Measurements from ENCODE around the gene TMTC4.
"Not testable (repeated sequence)": the region's sequence is repeated elsewhere in the genome, so short reads cannot be mapped to it uniquely, and the experiment has no call there.

Gene TMTC4

GRCh38 chr13:100619940-100620339, 54.7 kb downstream of the TMTC4 start:
- no peaks in the 10 kb centered on the region for H3K27me3 Mint-ChIP-seq (ENCODE audit: low read depth)
- H3K36me3 Mint-ChIP-seq (ENCODE audit: low read depth), result peaks cover 74% of the 10 kb centered on the region
- H3K4me1 Mint-ChIP-seq, result no peaks in the 10 kb centered on the region
- peaks cover 29% of the 10 kb centered on the region for H3K9me3 Mint-ChIP-seq
- H3K4me3 Mint-ChIP-seq, result no peak overlapping the region
- TF ChIP-seq CTCF (IDR thresholded peaks at IDR 0.05; ENCODE audit: unreplicated experiment in 3 of 3), result no peak
- no peak overlapping the region for H3K27ac Mint-ChIP-seq

- H3K4me3 Mint-ChIP-seq; H3K4me1 Mint-ChIP-seq; H3K27me3 Mint-ChIP-seq (ENCODE audit: low read depth); H3K27ac Mint-ChIP-seq: not testable (repeated sequence)
- Mint-ChIP-seq H3K9me3 (peaks cover 29% of the 10 kb centered on the region), H3K36me3 (ENCODE audit: low read depth) (peaks cover 65% of the 10 kb centered on the region)
Measured at GRCh38 chr13:100618897-100619296, 55.7 kb downstream of the TMTC4 start.

- Mint-ChIP-seq H3K36me3 (ENCODE audit: low read depth) (peaks cover 41% of the 10 kb centered on the region), H3K4me1 (no peaks in the 10 kb centered on the region), H3K9me3 (peaks cover 12% of the 10 kb centered on the region), H3K27me3 (ENCODE audit: low read depth) (peaks cover 4% of the 10 kb centered on the region), H3K27ac (no peak overlapping the region), H3K4me3 (no peak overlapping the region)
- no peak for TF ChIP-seq CTCF (IDR thresholded peaks at IDR 0.05; ENCODE audit: unreplicated experiment in 3 of 3)
Measured at GRCh38 chr13:100613031-100613430, 61.6 kb downstream of the TMTC4 start.

- no peaks in the 10 kb centered on the region for H3K4me1 Mint-ChIP-seq
- no peak for TF ChIP-seq CTCF (IDR thresholded peaks at IDR 0.05; ENCODE audit: unreplicated experiment in 3 of 3)
- peaks cover 5% of the 10 kb centered on the region for H3K27me3 Mint-ChIP-seq (ENCODE audit: low read depth)
- H3K27ac Mint-ChIP-seq, result no peak overlapping the region
- H3K36me3 Mint-ChIP-seq (ENCODE audit: low read depth), result peaks cover 40% of the 10 kb centered on the region
- H3K4me3 Mint-ChIP-seq, result no peak overlapping the region
- H3K9me3 Mint-ChIP-seq, result peaks cover 4% of the 10 kb centered on the region
Measured at GRCh38 chr13:100611678-100612492, 62.7 kb downstream of the TMTC4 start.

GRCh38 chr13:100610391-100611347, 63.9 kb downstream of the TMTC4 start:
- peaks cover 41% of the 10 kb centered on the region for H3K36me3 Mint-ChIP-seq (ENCODE audit: low read depth)
- H3K9me3 Mint-ChIP-seq, result no peaks in the 10 kb centered on the region
- H3K4me3 Mint-ChIP-seq, result no peak overlapping the region
- peaks cover 5% of the 10 kb centered on the region for H3K27me3 Mint-ChIP-seq (ENCODE audit: low read depth)
- no peak overlapping the region for H3K27ac Mint-ChIP-seq
- TF ChIP-seq CTCF (IDR thresholded peaks at IDR 0.05; ENCODE audit: unreplicated experiment in 3 of 3), result no peak
- H3K4me1 Mint-ChIP-seq, result peaks cover 1% of the 10 kb centered on the region

- peaks cover 5% of the 10 kb centered on the region for H3K27me3 Mint-ChIP-seq (ENCODE audit: low read depth)
- H3K4me1 Mint-ChIP-seq, result peaks cover 19% of the 10 kb centered on the region
- no peaks in the 10 kb centered on the region for H3K9me3 Mint-ChIP-seq
- peaks cover 56% of the 10 kb centered on the region for H3K36me3 Mint-ChIP-seq (ENCODE audit: low read depth)
- no peak overlapping the region for H3K27ac Mint-ChIP-seq
- H3K4me3 Mint-ChIP-seq, result no peak overlapping the region
- TF ChIP-seq CTCF (IDR thresholded peaks at IDR 0.05; ENCODE audit: unreplicated experiment in 3 of 3), result no peak
Measured at GRCh38 chr13:100608906-100609305, 65.7 kb downstream of the TMTC4 start.

All from nephron (organoid).